Spleen (tissue), 11 donors: ENCODE measurements around the gene TBCB. TPM values are rescaled to one million over a fixed set of nuclear protein-coding genes. Genes with fewer than 3 reads are reported as not detected.

Experiments used
- DNase-seq: peaks from one replicate; pipeline ENCODE4 v3.0.0-alpha.2; 2020
- H3K27ac ChIP-seq, 8 donors: fragments of 200-600 bp; sonication (generic) in 7 of 8; 1 replicate in 4 of 8; 2 replicates in 4 of 8; pipeline versions ENCODE4 v1.5.0 to v1.8.0; 2016 to 2021; ENCODE audit warnings: inconsistent platforms in 4 of 8, mild to moderate bottlenecking in 4 of 8, moderate library complexity in 1 of 8
- H3K27me3 ChIP-seq, 7 donors: fragments of 200-600 bp; sonication (generic) in 6 of 7; replicated peaks in 1 of 7; 1 replicate in 4 of 7; 2 replicates in 3 of 7; pipeline versions ENCODE4 v1.5.0 to v1.8.0; 2016 to 2021; ENCODE audit warnings: inconsistent platforms in 3 of 7, mild to moderate bottlenecking in 1 of 7
- H3K36me3 ChIP-seq, 6 donors: fragments of 200-600 bp; sonication (generic) in 5 of 6; 1 replicate in 4 of 6; 2 replicates in 2 of 6; pipeline versions ENCODE4 v1.5.0 to v1.8.0; 2016 to 2021; ENCODE audit warnings: inconsistent platforms in 2 of 6
- H3K4me1 ChIP-seq, 6 donors: fragments of 200-600 bp; sonication (generic) in 5 of 6; 1 replicate in 3 of 6; 2 replicates in 3 of 6; pipeline versions ENCODE4 v1.5.0 to v1.8.0; 2016 to 2021; ENCODE audit warnings: inconsistent platforms in 3 of 6
- H3K4me3 ChIP-seq, 8 donors: fragments of 200-600 bp; sonication (generic) in 7 of 8; 1 replicate in 4 of 8; 2 replicates in 4 of 8; pipeline versions ENCODE4 v1.5.0 to v1.8.0; 2016 to 2021; ENCODE audit warnings: inconsistent platforms in 4 of 8, mild to moderate bottlenecking in 4 of 8, moderate library complexity in 2 of 8
- H3K9me3 ChIP-seq, 8 donors: fragments of 200-600 bp; sonication (generic) in 7 of 8; 1 replicate in 4 of 8; 2 replicates in 4 of 8; pipeline versions ENCODE4 v1.5.0 to v1.8.0; 2016 to 2021; ENCODE audit warnings: inconsistent platforms in 4 of 8
- POLR2A ChIP-seq, 3 donors: fragments of 450-650 bp; IDR thresholded peaks; one replicate each; pipeline ENCODE4 v1.5.1; 2017; ENCODE audit warnings: antibody characterized with exemption in 3 of 3, mild to moderate bottlenecking in 1 of 3
- POLR2AphosphoS5 ChIP-seq, 3 donors: sonication (generic); formaldehyde crosslinking; IDR thresholded peaks; one replicate each; pipeline ENCODE4 v1.5.1; 2017; ENCODE audit warnings: antibody characterized with exemption in 3 of 3
- WGBS, 5 donors: extraction: QIAGEN DNeasy Blood & Tissue Kit in 3 of 5; methylation state at CpG; one replicate each; pipeline versions ENCODE4 v1.1.5 to v1.1.7; 2013 to 2018; 5-methylcytosine and 5-hydroxymethylcytosine counted together
- intact Hi-C: fragments of 100-400 bp; cut with DNase I; formaldehyde crosslinking; loops from one replicate; pipeline ENCODE4 v1.15.0; 2023; ENCODE audit warnings: low total_unique reads
- polyA plus RNA-seq, 3 donors: library from polyadenylated mRNA; stranded (reverse); fragments of 200-250 nt; gene quantifications; one replicate each; pipeline ENCODE4 v1.2.1, GENCODE V29; 2013
- total RNA-seq, 7 donors: library from RNA; depleted of rRNA in 3 of 7; stranded (reverse); fragments of >200 nt in 3 of 7; fragmentation: NEBNext Ultra II Directional in 4 of 7; extraction: Animal tissue kit (Norgen Biotek cat#: 25700) in 4 of 7; gene quantifications; one replicate each; pipeline versions ENCODE4 v1.1.0 to v1.2.1, GENCODE V29; 2016 to 2021
- TF ChIP-seq, protein P1 (sequence below), 11 experiments: fragments of 200-600 bp in 7 of 11; fragments of 450-650 bp in 4 of 11; sonication (generic) in 4 of 11; IDR thresholded peaks in 8 of 11; conservative IDR thresholded peaks in 3 of 11; 1 replicate in 7 of 11; 2 replicates in 4 of 11; pipeline versions ENCODE4 v1.4.0 to v1.8.0; 2016 to 2021; ENCODE audit warnings: antibody characterized with exemption in 11 of 11, inconsistent platforms in 4 of 11, mild to moderate bottlenecking in 1 of 11
- donor health status: healthy with polysubstance abuse.
- donor health status: DM: no; HTN: no; CAD: no; lungs with moderate emphysema.
- donor health status: DM: no; HTN: no; CAD: no.
- donor health status: Bipolar disorder and iron deficiency.
- donor health status: healthy.
- donor health status: DM: no; HTN: no; CAD: no.
- donor health status: DM: yes; HTN: yes; CAD: no.

The TBCB gene
- total and polyA plus RNA-seq, 10 donors: 87.8 to 170 (median 120) TPM

GRCh38 chr19:36152352-36153091 lies 37.3 kb downstream of the TBCB start, which contains the start of gene COX7A1:
Gene COX7A1 (minus strand): TSS chr19:36152447. CDS start chr19:36152407, 40 bp downstream.
- peak; percentile 79 to 89 (median 87) for TF ChIP-seq POLR2AphosphoS5 (IDR thresholded peaks at IDR 0.05)
- TF ChIP-seq, protein P1, sequence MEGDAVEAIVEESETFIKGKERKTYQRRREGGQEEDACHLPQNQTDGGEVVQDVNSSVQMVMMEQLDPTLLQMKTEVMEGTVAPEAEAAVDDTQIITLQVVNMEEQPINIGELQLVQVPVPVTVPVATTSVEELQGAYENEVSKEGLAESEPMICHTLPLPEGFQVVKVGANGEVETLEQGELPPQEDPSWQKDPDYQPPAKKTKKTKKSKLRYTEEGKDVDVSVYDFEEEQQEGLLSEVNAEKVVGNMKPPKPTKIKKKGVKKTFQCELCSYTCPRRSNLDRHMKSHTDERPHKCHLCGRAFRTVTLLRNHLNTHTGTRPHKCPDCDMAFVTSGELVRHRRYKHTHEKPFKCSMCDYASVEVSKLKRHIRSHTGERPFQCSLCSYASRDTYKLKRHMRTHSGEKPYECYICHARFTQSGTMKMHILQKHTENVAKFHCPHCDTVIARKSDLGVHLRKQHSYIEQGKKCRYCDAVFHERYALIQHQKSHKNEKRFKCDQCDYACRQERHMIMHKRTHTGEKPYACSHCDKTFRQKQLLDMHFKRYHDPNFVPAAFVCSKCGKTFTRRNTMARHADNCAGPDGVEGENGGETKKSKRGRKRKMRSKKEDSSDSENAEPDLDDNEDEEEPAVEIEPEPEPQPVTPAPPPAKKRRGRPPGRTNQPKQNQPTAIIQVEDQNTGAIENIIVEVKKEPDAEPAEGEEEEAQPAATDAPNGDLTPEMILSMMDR (IDR thresholded peaks at IDR 0.05 in 8 of 11, conservative IDR thresholded peaks at IDR 0.05 in 3 of 11): no peak
- TF ChIP-seq POLR2A (IDR thresholded peaks at IDR 0.05): no peak
- intact Hi-C loops: no loop called here
- WGBS, 5 donors: 19 to 53% (median 31%) methylated on average over 17 to 40 of the region's 40 CpGs
- Histone ChIP-seq H3K9me3 (no peaks in the 10 kb centered on the region), H3K36me3 (peaks cover 0 to 59% (median 33%) of the 10 kb centered on the region in 6 donors), H3K4me3 (peak within 1 kb of the TSS; percentile 20 to 69 (median 42)), H3K27ac (peak within 1 kb of the TSS; percentile 68 to 97 (median 89)), H3K4me1 (peaks cover 0 to 38% (median 11%) of the 10 kb centered on the region in 6 donors), H3K27me3 (no peaks in the 10 kb centered on the region)
- DNase-seq: peak; percentile 87

DNA sequence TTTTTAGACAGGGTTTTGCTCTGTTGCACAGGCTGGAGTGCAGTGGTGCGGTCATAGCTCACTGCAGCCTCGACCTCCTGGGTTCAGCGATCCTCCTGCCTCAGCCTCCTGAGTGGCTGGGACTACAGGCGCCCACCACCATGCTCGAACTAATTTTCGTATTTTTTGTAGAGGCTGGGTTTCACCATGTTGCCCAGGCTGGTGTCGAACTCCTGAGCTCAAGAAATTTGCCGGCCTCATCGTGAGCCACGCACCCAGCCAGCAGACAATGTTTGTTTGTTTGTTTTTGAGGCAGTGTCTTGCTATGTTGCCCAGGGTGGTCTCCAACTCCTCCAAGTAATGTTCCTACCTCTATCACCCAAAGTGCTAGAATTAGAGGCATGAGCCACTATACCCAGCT lies 37.9 kb downstream of the TBCB start:
- peaks cover 0 to 53% (median 27%) of the 10 kb centered on the region in 6 donors for H3K36me3 ChIP-seq
- H3K9me3 ChIP-seq: no peaks in the 10 kb centered on the region
- H3K4me3 ChIP-seq: peak overlapping the region in 3 of 8 donors; percentile 41 to 69 (median 55)
- intact Hi-C loops: no loop called here
- no peak for TF ChIP-seq POLR2AphosphoS5 (IDR thresholded peaks at IDR 0.05)
- TF ChIP-seq, protein P1 (IDR thresholded peaks at IDR 0.05 in 8 of 11, conservative IDR thresholded peaks at IDR 0.05 in 3 of 11): no peak
- no peak for TF ChIP-seq POLR2A (IDR thresholded peaks at IDR 0.05)
- H3K4me1 ChIP-seq: peaks cover 0 to 38% (median 11%) of the 10 kb centered on the region in 6 donors
- DNase-seq: peak; percentile 20
- H3K27me3 ChIP-seq: no peaks in the 10 kb centered on the region
- WGBS, 5 donors: 89 to 96% (median 93%) methylated on average over 10 of the region's 10 CpGs
- peak overlapping the region; percentile 68 to 97 (median 89) for H3K27ac ChIP-seq

GRCh38 chr19:36160821-36161596 lies 45.7 kb downstream of the TBCB start:
- peak; percentile 19 for DNase-seq
- peaks cover 0 to 41% (median 0%) of the 10 kb centered on the region in 6 donors for H3K36me3 ChIP-seq
- H3K4me1 ChIP-seq: no peaks in the 10 kb centered on the region
- intact Hi-C loops: no loop called here
- TF ChIP-seq POLR2A (IDR thresholded peaks at IDR 0.05): no peak
- TF ChIP-seq, protein P1 (IDR thresholded peaks at IDR 0.05 in 8 of 11, conservative IDR thresholded peaks at IDR 0.05 in 3 of 11): no peak
- no peak for TF ChIP-seq POLR2AphosphoS5 (IDR thresholded peaks at IDR 0.05)
- H3K9me3 ChIP-seq: no peaks in the 10 kb centered on the region
- H3K4me3 ChIP-seq: no peak overlapping the region
- H3K27ac ChIP-seq: no peak overlapping the region
- 93 to 97% (median 93%) methylated on average over 7 of the region's 7 CpGs for WGBS, 5 donors
- H3K27me3 ChIP-seq: no peaks in the 10 kb centered on the region
